H1 (cell line): ENCODE measurements around the gene CCDC12. TPM values are rescaled to one million over a fixed set of nuclear protein-coding genes. Genes with fewer than 3 reads are reported as not detected.

Experiments used
- CHD2 ChIP-seq: IDR thresholded peaks from 2 replicates; pipeline ENCODE4 v1.6.1; 2012; ENCODE audit warnings: low read length, improper control_type of control experiment
- JUN ChIP-seq: IDR thresholded peaks from 2 replicates; pipeline ENCODE4 v1.6.1; 2011; ENCODE audit warnings: low read depth, mild to moderate bottlenecking, improper control_type of control experiment, low read length
- RXRA ChIP-seq: IDR thresholded peaks from 2 replicates; pipeline ENCODE4 v1.6.1; 2011; ENCODE audit warnings: low read depth, mild to moderate bottlenecking, low read length, moderate library complexity; ENCODE audit not compliant: insufficient read depth
- polyA plus RNA-seq, 7 experiments: library from polyadenylated mRNA; depleted of rRNA in 3 of 7; stranded (reverse) in 5 of 7; unstranded in 2 of 7; fragments of >200 nt in 5 of 7; fragments of 200-250 nt in 2 of 7; gene quantifications; 1 replicate in 5 of 7; 2 replicates in 1 of 7; 4 replicates in 1 of 7; pipeline versions ENCODE4 v1.2.1 to v1.2.3, GENCODE V29; 2011 to 2013; ENCODE audit warnings: missing spikeins in 2 of 7, mixed read lengths in 2 of 7
- total RNA-seq: library from RNA; stranded (reverse); fragmentation: NEBNext Ultra II Directional; extraction: Animal tissue kit (Norgen Biotek cat#: 25700); gene quantifications from 2 replicates; pipeline ENCODE4 v1.2.1, GENCODE V29; 2021

CCDC12 gene
- total and polyA plus RNA-seq, 2 of the 8 experiments (the other 6 are each of a cell fraction or from before 2014, with no cell fraction given), result 29.5 to 41.3 TPM

- TF ChIP-seq JUN, result no peak
- no peak for TF ChIP-seq RXRA
- TF ChIP-seq CHD2, result no peak
Observed at GRCh38 chr3:46990573-46991374, 14.2 kb upstream of the CCDC12 start (continued).
